ENCODE data around the gene GCK. TPM values are rescaled to one million over a fixed set of nuclear protein-coding genes. Genes with fewer than 3 reads are reported as not detected.

The GCK gene
- total RNA-seq, 1 experiment from 2014 or later = not detected

DNA sequence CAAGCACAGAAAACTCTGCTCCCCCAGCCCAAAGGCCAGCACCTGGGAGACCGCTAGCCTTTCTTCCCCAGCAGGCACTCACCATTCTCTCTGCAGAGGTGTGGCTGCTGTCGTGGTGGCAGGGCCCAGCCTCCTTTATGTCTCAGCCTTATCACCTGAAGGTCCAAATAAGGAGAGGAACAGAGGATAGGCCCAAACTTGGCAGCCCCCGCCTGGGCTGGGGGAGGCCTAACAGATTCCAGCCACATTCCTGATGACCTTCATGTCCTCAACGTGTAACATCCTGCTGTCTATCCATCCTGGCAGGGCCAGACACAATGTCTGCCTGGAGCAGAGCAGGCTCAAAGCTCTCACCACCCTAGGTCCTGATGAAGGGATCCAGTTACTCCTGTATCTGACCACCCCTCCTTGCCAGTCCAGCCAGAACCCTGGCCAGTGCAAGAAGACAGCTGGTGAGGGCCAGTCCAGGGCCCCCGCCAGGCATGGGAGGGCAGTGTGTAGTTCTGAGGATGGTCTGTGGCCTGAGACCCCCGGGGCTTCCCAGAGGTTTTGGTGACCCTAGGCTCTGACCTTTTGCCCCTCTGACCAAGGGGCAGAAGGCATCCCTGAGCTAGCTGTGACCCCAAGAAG, 47.9 kb downstream of the GCK start, which contains the start of gene MYL7:
Gene MYL7 (minus strand): TSS at position 112 of the 630 bp plus-strand sequence. CDS start 27 bp downstream, at position 85.
- H3K4me1 Mint-ChIP-seq (ENCODE audit: low read depth, unreplicated experiment) = peaks cover 7% of the 10 kb centered on the region
- intact Hi-C loops (cut with micrococcal nuclease; ENCODE audit: unreplicated experiment) = no loop called here
- H3K27me3 ChIP-seq (replicated peaks; ENCODE audit: control insufficient read depth, insufficient read depth, low read length) = no peaks in the 10 kb centered on the region
- peaks cover 7% of the 10 kb centered on the region for H3K4me1 ChIP-seq
- no peak within 1 kb of the TSS for H3K4me3 ChIP-seq (ENCODE audit: low read depth, low read length)
- TF ChIP-seq, protein P1, sequence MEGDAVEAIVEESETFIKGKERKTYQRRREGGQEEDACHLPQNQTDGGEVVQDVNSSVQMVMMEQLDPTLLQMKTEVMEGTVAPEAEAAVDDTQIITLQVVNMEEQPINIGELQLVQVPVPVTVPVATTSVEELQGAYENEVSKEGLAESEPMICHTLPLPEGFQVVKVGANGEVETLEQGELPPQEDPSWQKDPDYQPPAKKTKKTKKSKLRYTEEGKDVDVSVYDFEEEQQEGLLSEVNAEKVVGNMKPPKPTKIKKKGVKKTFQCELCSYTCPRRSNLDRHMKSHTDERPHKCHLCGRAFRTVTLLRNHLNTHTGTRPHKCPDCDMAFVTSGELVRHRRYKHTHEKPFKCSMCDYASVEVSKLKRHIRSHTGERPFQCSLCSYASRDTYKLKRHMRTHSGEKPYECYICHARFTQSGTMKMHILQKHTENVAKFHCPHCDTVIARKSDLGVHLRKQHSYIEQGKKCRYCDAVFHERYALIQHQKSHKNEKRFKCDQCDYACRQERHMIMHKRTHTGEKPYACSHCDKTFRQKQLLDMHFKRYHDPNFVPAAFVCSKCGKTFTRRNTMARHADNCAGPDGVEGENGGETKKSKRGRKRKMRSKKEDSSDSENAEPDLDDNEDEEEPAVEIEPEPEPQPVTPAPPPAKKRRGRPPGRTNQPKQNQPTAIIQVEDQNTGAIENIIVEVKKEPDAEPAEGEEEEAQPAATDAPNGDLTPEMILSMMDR (IDR thresholded peaks at IDR 0.05; ENCODE audit: insufficient read depth in 1 of 2, low read depth in 1 of 2, low read length in 1 of 2, severe bottlenecking in 1 of 2, unreplicated experiment in 1 of 2) = no peak
- H3K9me3 ChIP-seq = no peaks in the 10 kb centered on the region
- no peak for DNase-seq
- ChIA-PET CTCF (interaction anchor here (1.2 kb wide), 1 partner anchor 10 kb away, joined by 8 read pairs; no protein-coding TSS in a partner anchor), POLR2A (interaction anchor here (0.6 kb wide), 1 partner anchor 88 kb away, joined by 3 read pairs; no protein-coding TSS in a partner anchor)
- no peaks in the 10 kb centered on the region for H3K36me3 Mint-ChIP-seq (ENCODE audit: insufficient read depth, unreplicated experiment)
- H3K9me3 Mint-ChIP-seq (ENCODE audit: unreplicated experiment) = no peaks in the 10 kb centered on the region
- H3K36me3 ChIP-seq (ENCODE audit: control insufficient read depth, insufficient read depth, low read length) = no peaks in the 10 kb centered on the region
- no TSS peak for BruUV-seq (replicated peaks)
- peak within 1 kb of the TSS; percentile 60 for H3K27ac Mint-ChIP-seq (ENCODE audit: unreplicated experiment)
- no peaks in the 10 kb centered on the region for H3K27me3 Mint-ChIP-seq (ENCODE audit: insufficient read depth, unreplicated experiment)
- H3K4me3 Mint-ChIP-seq (ENCODE audit: unreplicated experiment) = peak within 1 kb of the TSS; percentile 34

DNA sequence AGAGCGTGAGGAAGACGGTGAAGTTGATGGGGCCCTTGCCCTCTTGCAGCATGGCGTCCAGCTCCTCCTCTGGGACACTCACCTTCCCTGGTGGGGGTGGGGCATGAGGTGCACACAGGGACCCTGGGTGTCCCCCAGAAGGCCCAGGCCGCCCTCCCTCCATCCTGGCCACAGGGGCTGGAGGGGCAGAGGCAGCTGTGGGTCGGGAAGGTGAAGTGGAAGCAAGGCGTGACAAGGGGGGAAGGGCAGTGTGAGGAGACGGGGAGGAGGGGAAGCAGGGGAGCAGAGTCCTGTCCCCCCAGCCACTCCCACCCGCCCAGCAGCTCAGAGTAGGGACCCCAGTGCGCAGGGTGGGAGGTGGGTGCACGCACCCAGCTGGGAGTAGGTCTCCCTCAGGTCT, 48.9 kb downstream of the GCK start:
- no peak overlapping the region for H3K4me3 Mint-ChIP-seq (ENCODE audit: unreplicated experiment)
- intact Hi-C loops (cut with micrococcal nuclease; ENCODE audit: unreplicated experiment) = no loop called here

DNA sequence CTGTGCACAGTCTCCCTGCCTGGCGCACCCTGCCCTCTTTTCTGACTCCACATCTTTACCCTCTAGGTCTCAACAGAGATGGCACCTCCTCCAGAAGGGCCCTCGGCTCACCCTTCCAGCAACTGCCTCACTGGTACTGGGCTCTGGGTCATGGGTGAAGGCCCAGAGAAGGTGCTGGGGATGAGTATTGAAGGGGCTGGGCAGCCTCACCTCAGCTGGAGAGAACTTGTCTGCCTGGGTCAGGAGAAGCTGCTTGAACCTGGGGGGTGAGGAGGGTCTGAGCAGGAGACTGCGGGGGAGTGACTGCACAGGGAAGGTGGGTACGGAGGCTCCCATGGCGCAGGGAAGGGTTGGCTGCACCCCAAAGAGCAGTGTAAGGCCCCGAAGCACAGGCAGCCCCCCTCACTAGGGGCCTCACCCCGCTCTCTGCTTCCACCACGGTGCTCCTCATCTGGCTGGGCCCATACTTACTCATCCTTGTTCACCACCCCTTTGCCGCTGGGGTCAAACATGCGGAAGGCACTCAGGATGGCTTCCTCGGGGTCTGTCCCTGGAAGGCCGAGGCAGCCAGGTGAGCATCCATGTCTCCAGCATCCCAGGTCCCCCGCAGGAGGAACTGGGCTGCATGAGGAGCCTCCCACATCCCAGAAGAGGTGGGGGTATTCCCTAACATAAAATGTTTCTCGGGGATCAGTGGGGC, 49.8 kb downstream of the GCK start:
- H3K27me3 Mint-ChIP-seq (ENCODE audit: insufficient read depth, unreplicated experiment) = no peaks in the 10 kb centered on the region
- BruUV-seq (replicated peaks) = no TSS peak
- DNase-seq = no peak
- H3K4me1 ChIP-seq = peaks cover 7% of the 10 kb centered on the region
- no peak overlapping the region for H3K4me3 ChIP-seq (ENCODE audit: low read depth, low read length)
- H3K27me3 ChIP-seq (replicated peaks; ENCODE audit: control insufficient read depth, insufficient read depth, low read length) = no peaks in the 10 kb centered on the region
- TF ChIP-seq, protein P1 (IDR thresholded peaks at IDR 0.05; ENCODE audit: insufficient read depth in 1 of 2, low read depth in 1 of 2, low read length in 1 of 2, severe bottlenecking in 1 of 2, unreplicated experiment in 1 of 2) = no peak
- peaks cover 7% of the 10 kb centered on the region for H3K4me1 Mint-ChIP-seq (ENCODE audit: low read depth, unreplicated experiment)
- intact Hi-C loops (cut with micrococcal nuclease; ENCODE audit: unreplicated experiment) = loop anchor here (10.0 kb wide), 1 partner anchor 335 kb away; no protein-coding TSS in a partner anchor
- H3K36me3 Mint-ChIP-seq (ENCODE audit: insufficient read depth, unreplicated experiment) = no peaks in the 10 kb centered on the region
- CTCF ChIA-PET = interaction anchor here (1.2 kb wide), 1 partner anchor 8 kb away, joined by 4 read pairs; no protein-coding TSS in a partner anchor
- no peaks in the 10 kb centered on the region for H3K9me3 Mint-ChIP-seq (ENCODE audit: unreplicated experiment)
- no peak overlapping the region for H3K4me3 Mint-ChIP-seq (ENCODE audit: unreplicated experiment)
- peak overlapping the region; percentile 4 for H3K27ac Mint-ChIP-seq (ENCODE audit: unreplicated experiment)
- POLR2A ChIA-PET = interaction anchor here (0.6 kb wide), 1 partner anchor 347 kb away, joined by 4 read pairs; no protein-coding TSS in a partner anchor
- no peaks in the 10 kb centered on the region for H3K9me3 ChIP-seq
- H3K36me3 ChIP-seq (ENCODE audit: control insufficient read depth, insufficient read depth, low read length) = no peaks in the 10 kb centered on the region

More for the DNA sequence above, 48.9 kb downstream of the GCK start:
- no peaks in the 10 kb centered on the region for H3K27me3 ChIP-seq (replicated peaks; ENCODE audit: control insufficient read depth, insufficient read depth, low read length)
- no peak for DNase-seq
- no peaks in the 10 kb centered on the region for H3K36me3 ChIP-seq (ENCODE audit: control insufficient read depth, insufficient read depth, low read length)
- no peaks in the 10 kb centered on the region for H3K9me3 Mint-ChIP-seq (ENCODE audit: unreplicated experiment)
- peaks cover 7% of the 10 kb centered on the region for H3K4me1 ChIP-seq
- ChIA-PET POLR2A (interaction anchor here (0.6 kb wide), 1 partner anchor 346 kb away, joined by 4 read pairs; no protein-coding TSS in a partner anchor), CTCF (interaction anchor here (1.2 kb wide), 1 partner anchor 9 kb away, joined by 4 read pairs; no protein-coding TSS in a partner anchor)
- TF ChIP-seq, protein P1 (IDR thresholded peaks at IDR 0.05; ENCODE audit: insufficient read depth in 1 of 2, low read depth in 1 of 2, low read length in 1 of 2, severe bottlenecking in 1 of 2, unreplicated experiment in 1 of 2) = no peak
- BruUV-seq (replicated peaks) = no TSS peak
- no peaks in the 10 kb centered on the region for H3K9me3 ChIP-seq
- H3K36me3 Mint-ChIP-seq (ENCODE audit: insufficient read depth, unreplicated experiment) = no peaks in the 10 kb centered on the region
- H3K27me3 Mint-ChIP-seq (ENCODE audit: insufficient read depth, unreplicated experiment) = no peaks in the 10 kb centered on the region
- no peak overlapping the region for H3K27ac Mint-ChIP-seq (ENCODE audit: unreplicated experiment)
- H3K4me3 ChIP-seq (ENCODE audit: low read depth, low read length) = no peak overlapping the region
- H3K4me1 Mint-ChIP-seq (ENCODE audit: low read depth, unreplicated experiment) = peaks cover 7% of the 10 kb centered on the region
